Upper lobe of left lung (tissue), 6 donors: Measurements from ENCODE around the gene WDR45B. TPM values are rescaled to one million over a fixed set of nuclear protein-coding genes. Genes with fewer than 3 reads are reported as not detected.

Experiments used
- ATAC-seq, 2 donors: fragments of 200-7000 bp; cut with Tn5 transposase; one replicate each; pipeline ENCODE4 v1.9.1; 2022; ENCODE audit warnings: mild to moderate bottlenecking in 2 of 2, moderate library complexity in 2 of 2; ENCODE audit not compliant: low FRiP score in 2 of 2
- DNase-seq, 2 donors: peaks; one replicate each; pipeline ENCODE4 v3.0.0-alpha.2; 2019 to 2020
- H3K27ac ChIP-seq, 4 donors: fragments of 200-600 bp; sonication (generic); one replicate each; pipeline ENCODE4 v1.5.1; 2016 to 2019
- H3K27me3 ChIP-seq, 4 donors: fragments of 200-600 bp; sonication (generic); one replicate each; pipeline ENCODE4 v1.5.1; 2017 to 2019
- H3K36me3 ChIP-seq, 4 donors: fragments of 200-600 bp; sonication (generic); one replicate each; pipeline ENCODE4 v1.5.1; 2016 to 2019
- H3K4me1 ChIP-seq, 4 donors: fragments of 200-600 bp; sonication (generic); one replicate each; pipeline ENCODE4 v1.5.1; 2018 to 2019
- H3K4me3 ChIP-seq, 4 donors: fragments of 200-600 bp; sonication (generic); one replicate each; pipeline ENCODE4 v1.5.1; 2017 to 2019; ENCODE audit warnings: mild to moderate bottlenecking in 2 of 4, moderate library complexity in 1 of 4
- H3K9me3 ChIP-seq, 4 donors: fragments of 200-600 bp; sonication (generic); one replicate each; pipeline ENCODE4 v1.5.1; 2018 to 2019
- EP300 ChIP-seq, 4 donors: sonication (generic); formaldehyde crosslinking; IDR thresholded peaks; one replicate each; pipeline ENCODE4 v1.5.1; 2017; ENCODE audit warnings: antibody characterized with exemption in 4 of 4, control low read depth in 2 of 4
- POLR2A ChIP-seq, 4 donors: fragments of 450-650 bp; IDR thresholded peaks; one replicate each; pipeline ENCODE4 v1.5.1; 2016 to 2017; ENCODE audit warnings: antibody characterized with exemption in 4 of 4, mild to moderate bottlenecking in 2 of 4
- POLR2AphosphoS5 ChIP-seq, 2 donors: sonication (generic); formaldehyde crosslinking; IDR thresholded peaks; one replicate each; pipeline ENCODE4 v1.5.1; 2017; ENCODE audit warnings: antibody characterized with exemption in 2 of 2
- WGBS, 2 donors: methylation state at CpG; one replicate each; pipeline ENCODE4 v1.1.5; 2017 to 2018; 5-methylcytosine and 5-hydroxymethylcytosine counted together
- total RNA-seq, 6 donors: library from RNA; depleted of rRNA in 4 of 6; stranded (reverse); fragments of >200 nt in 4 of 6; gene quantifications; one replicate each; pipeline versions ENCODE4 v1.1.0 to v1.2.1, GENCODE V29; 2016 to 2021
- TF ChIP-seq, protein P1 (sequence below), 6 experiments: fragments of 450-650 bp in 4 of 6; fragments of 200-600 bp in 2 of 6; sonication (generic) in 2 of 6; IDR thresholded peaks; one replicate each; pipeline ENCODE4 v1.5.1; 2016 to 2019; ENCODE audit warnings: antibody characterized with exemption in 6 of 6
- donor health status: DM: no; HTN: no; CAD: no; lungs with moderate emphysema.
- donor health status: DM: no; HTN: yes; CAD: no; lungs with severe emphysema.

WDR45B gene
- total RNA-seq, 6 donors from 2014 or later: 54.9 to 90.0 (median 74.3) TPM

GRCh38 chr17:82605939-82606600 lies 42.2 kb downstream of the WDR45B start:
- TF ChIP-seq, protein P1, sequence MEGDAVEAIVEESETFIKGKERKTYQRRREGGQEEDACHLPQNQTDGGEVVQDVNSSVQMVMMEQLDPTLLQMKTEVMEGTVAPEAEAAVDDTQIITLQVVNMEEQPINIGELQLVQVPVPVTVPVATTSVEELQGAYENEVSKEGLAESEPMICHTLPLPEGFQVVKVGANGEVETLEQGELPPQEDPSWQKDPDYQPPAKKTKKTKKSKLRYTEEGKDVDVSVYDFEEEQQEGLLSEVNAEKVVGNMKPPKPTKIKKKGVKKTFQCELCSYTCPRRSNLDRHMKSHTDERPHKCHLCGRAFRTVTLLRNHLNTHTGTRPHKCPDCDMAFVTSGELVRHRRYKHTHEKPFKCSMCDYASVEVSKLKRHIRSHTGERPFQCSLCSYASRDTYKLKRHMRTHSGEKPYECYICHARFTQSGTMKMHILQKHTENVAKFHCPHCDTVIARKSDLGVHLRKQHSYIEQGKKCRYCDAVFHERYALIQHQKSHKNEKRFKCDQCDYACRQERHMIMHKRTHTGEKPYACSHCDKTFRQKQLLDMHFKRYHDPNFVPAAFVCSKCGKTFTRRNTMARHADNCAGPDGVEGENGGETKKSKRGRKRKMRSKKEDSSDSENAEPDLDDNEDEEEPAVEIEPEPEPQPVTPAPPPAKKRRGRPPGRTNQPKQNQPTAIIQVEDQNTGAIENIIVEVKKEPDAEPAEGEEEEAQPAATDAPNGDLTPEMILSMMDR (IDR thresholded peaks at IDR 0.05): no peak
- TF ChIP-seq POLR2AphosphoS5 (IDR thresholded peaks at IDR 0.05) (no peak), EP300 (IDR thresholded peaks at IDR 0.05) (no peak), POLR2A (IDR thresholded peaks at IDR 0.05) (no peak)
- DNase-seq (no peak), ATAC-seq (no peak)
- WGBS, 2 donors: 84% methylated on average over 15 to 16 of the region's 16 CpGs
- Histone ChIP-seq H3K36me3 (peaks cover 0 to 66% (median 23%) of the 10 kb centered on the region in 4 donors), H3K4me1 (peaks cover 28 to 62% (median 39%) of the 10 kb centered on the region in 4 donors), H3K4me3 (no peak overlapping the region), H3K9me3 (no peaks in the 10 kb centered on the region), H3K27me3 (no peaks in the 10 kb centered on the region), H3K27ac (peak overlapping the region; percentile 53 to 85 (median 78))

DNA sequence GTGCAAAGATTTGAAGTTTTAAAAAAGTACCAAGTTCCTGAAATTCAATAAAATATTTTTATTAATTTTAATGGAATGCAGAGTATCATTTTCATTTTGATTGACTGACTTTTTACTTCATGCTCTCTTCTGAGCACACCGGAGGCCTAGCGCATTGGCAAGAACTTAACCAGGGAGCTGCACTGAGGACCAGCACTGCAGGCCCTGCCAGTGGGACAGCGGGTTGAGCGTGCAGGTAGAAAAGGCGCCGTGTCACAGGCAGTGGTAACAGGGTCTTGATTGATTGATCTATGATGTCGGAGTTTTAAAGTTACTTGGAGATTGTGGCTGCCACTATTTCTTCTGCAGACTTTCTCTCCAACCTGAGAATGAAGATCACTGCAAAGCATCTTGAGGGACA lies 43.7 kb downstream of the WDR45B start:
- Histone ChIP-seq H3K27ac (peak overlapping the region; percentile 62 to 85 (median 78)), H3K4me1 (peaks cover 22 to 54% (median 36%) of the 10 kb centered on the region in 4 donors), H3K4me3 (no peak overlapping the region), H3K36me3 (peaks cover 0 to 70% (median 25%) of the 10 kb centered on the region in 4 donors), H3K9me3 (no peaks in the 10 kb centered on the region), H3K27me3 (no peaks in the 10 kb centered on the region)
- DNase-seq: no peak
- TF ChIP-seq POLR2A (IDR thresholded peaks at IDR 0.05): no peak
- TF ChIP-seq, protein P1 (IDR thresholded peaks at IDR 0.05): peak in 1 of 6 experiments; percentile 6
- TF ChIP-seq EP300 (IDR thresholded peaks at IDR 0.05): no peak
- no peak for TF ChIP-seq POLR2AphosphoS5 (IDR thresholded peaks at IDR 0.05)
- ATAC-seq: no peak
- WGBS, 2 donors: 84 to 86% methylated on average over 7 of the region's 7 CpGs

DNA sequence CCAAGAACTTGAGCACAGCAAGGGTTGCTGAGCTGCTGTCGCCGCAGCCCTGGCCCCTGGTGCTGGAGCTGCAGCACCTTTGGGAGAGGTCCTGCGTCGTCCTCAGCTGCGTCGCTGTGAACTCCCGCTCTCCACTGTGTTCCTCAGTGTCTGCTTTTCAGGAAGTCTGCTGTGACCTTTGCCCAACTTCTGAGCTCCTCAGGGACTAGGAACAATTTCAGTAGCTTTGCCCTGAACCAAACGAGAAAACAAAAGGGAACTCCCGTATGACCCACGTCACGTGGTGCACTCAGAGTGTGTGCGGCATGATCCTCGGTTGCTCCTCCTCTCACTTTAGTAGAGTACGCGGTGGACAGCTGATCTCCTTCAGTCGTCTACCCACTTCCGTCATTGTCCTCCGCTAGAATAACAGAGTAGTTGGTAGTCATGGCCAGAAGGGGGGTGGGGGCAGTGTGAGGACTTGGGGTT lies 44.2 kb downstream of the WDR45B start:
- peak; percentile 85 to 92 for ATAC-seq
- H3K27me3 ChIP-seq: no peaks in the 10 kb centered on the region
- TF ChIP-seq EP300 (IDR thresholded peaks at IDR 0.05): peak in 1 of 4 donors; percentile 78
- TF ChIP-seq, protein P1 (IDR thresholded peaks at IDR 0.05): peak in 1 of 6 experiments; percentile 12
- TF ChIP-seq POLR2AphosphoS5 (IDR thresholded peaks at IDR 0.05): peak; percentile 73 to 78
- peak in 1 of 4 donors; percentile 60 for TF ChIP-seq POLR2A (IDR thresholded peaks at IDR 0.05)
- DNase-seq: peak in 1 of 2 donors; percentile 96
- no peaks in the 10 kb centered on the region for H3K9me3 ChIP-seq
- peak overlapping the region; percentile 62 to 85 (median 78) for H3K27ac ChIP-seq
- peaks cover 0 to 69% (median 28%) of the 10 kb centered on the region in 4 donors for H3K36me3 ChIP-seq
- H3K4me1 ChIP-seq: peaks cover 22 to 50% (median 36%) of the 10 kb centered on the region in 4 donors
- WGBS, 2 donors: 16 to 28% methylated on average over 11 to 18 of the region's 18 CpGs
- peak overlapping the region in 1 of 4 donors; percentile 20 for H3K4me3 ChIP-seq

- Histone ChIP-seq H3K4me1 (peaks cover 22 to 48% (median 36%) of the 10 kb centered on the region in 4 donors), H3K27me3 (no peaks in the 10 kb centered on the region), H3K4me3 (peak overlapping the region in 1 of 4 donors; percentile 6), H3K36me3 (peaks cover 0 to 76% (median 30%) of the 10 kb centered on the region in 4 donors), H3K9me3 (no peaks in the 10 kb centered on the region), H3K27ac (peak overlapping the region; percentile 62 to 85 (median 78))
- TF ChIP-seq, protein P1 (IDR thresholded peaks at IDR 0.05): no peak
- ATAC-seq (no peak), DNase-seq (no peak)
- WGBS, 2 donors: 79 to 80% methylated on average over 20 of the region's 20 CpGs
Observed at GRCh38 chr17:82602986-82603710, 45.1 kb downstream of the WDR45B start.
